Activated CD8-positive, alpha-beta memory T cell treated with anti-CD3 and anti-CD28 coated beads, Interleukin-2, amount 50 U/mL, for 48 hours (primary cell): ENCODE measurements around the gene CHMP6.

ENCODE experiments used
- DNase-seq: peaks from one replicate; pipeline ENCODE4 v3.0.0-alpha.2; 2020

CHMP6 gene

GRCh38 chr17:80991645-80992076 is at the start of gene CHMP6:
TSS of gene CHMP6 (plus strand) at chr17:80991841. CDS start at chr17:80991919, 78 bp downstream.
- DNase-seq, result peak; percentile 90

- DNase-seq, result no peak
These were observed 49.0 kb upstream of the CHMP6 start for GRCh38 chr17:80942423-80943345.

GRCh38 chr17:80943346-80944145 is 48.1 kb upstream of the CHMP6 start:
- no peak for DNase-seq

- no peak for DNase-seq
These were observed 47.3 kb upstream of the CHMP6 start for GRCh38 chr17:80944326-80944725.

DNA sequence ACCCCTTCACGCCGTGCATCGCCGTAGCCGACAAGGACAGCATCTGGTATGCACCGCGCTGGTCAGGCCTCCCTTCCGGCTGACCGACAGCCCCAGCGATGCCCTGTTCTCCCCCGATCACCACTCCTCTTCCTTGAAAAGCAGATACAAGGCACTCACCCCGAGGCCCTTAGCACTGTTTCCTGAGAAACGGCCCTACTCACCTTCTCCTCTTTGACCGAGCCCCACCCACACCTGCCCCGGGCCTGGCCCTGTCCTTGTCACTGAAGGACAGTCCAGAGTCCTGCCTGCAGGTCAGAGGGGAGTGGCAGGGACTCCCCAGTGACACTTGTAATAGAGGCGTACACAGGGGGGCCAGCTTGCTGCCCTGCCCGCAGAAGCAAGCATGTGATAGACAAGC is 45.9 kb upstream of the CHMP6 start:
- DNase-seq, result no peak

DNA sequence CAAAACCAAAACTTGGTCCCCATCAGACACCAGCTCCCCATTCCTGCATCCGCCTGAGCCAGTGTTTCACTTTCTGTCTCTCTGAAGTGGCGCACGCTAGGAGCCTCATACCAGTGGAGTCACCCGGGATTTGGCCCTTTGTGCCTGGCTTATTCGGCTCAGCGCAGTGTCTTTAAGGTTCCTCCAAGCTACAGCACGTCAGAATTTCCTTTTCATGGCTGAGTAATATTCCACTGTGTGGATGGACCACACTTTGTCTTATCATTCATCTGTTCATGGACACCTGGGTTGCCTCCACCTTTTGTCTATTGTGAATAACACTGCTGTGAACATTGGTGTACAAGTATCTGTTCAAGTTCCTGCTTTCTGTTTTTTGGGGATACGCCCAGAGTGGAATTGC is 45.2 kb upstream of the CHMP6 start:
- no peak for DNase-seq

- no peak for DNase-seq
These were observed 44.3 kb upstream of the CHMP6 start for GRCh38 chr17:80947200-80947940.

GRCh38 chr17:80948019-80948975 is 43.3 kb upstream of the CHMP6 start:
- no peak for DNase-seq

- no peak for DNase-seq
These were observed 42.6 kb upstream of the CHMP6 start for GRCh38 chr17:80948976-80949450.

DNA sequence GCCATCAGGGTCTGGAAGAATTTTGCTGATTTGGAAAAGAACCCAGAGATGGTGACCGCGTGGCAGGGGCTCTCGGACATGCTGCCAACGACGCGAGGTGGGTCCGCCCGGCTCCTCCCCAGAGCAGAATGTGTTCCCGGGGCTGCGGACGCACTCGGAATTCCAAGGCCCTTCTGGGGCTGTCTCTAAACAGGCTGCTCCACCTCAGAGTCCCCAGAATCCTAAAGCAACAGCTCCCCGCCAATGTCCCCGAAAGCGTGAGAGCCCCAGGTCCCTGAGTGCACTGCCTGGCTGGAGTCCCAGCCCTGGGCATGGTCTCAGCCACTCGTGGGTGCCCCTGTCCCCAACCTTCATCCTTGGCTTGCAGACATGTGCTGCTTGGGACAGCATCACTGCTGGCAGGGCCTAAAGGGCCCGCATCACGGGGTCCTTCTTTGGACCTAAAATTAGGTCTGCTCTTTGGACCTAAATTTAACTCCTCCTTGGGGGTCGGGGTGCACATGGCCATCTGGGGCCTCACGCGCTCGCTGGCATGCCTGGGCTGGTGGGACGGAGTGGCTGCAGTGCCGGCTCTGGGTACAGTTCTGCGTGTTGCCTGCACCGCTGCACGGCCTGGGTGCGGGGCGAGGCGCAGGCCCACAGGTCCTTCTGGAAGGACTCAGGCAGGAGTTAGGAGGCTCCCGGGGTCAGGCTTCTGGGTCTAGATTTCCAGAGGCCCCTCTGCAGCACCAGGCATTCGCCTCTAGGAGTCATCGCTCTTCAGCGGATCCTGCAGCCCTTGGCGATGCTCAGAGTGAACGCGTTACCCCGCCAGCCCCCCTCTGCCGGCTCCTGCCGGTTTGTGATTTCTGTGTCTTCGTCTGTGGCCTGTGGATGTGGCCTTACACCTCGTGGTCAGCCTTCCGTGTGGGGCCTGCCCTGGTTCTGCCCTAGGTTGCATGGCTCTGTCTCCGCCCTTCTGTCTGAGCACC is 41.9 kb upstream of the CHMP6 start:
- no peak for DNase-seq

DNA sequence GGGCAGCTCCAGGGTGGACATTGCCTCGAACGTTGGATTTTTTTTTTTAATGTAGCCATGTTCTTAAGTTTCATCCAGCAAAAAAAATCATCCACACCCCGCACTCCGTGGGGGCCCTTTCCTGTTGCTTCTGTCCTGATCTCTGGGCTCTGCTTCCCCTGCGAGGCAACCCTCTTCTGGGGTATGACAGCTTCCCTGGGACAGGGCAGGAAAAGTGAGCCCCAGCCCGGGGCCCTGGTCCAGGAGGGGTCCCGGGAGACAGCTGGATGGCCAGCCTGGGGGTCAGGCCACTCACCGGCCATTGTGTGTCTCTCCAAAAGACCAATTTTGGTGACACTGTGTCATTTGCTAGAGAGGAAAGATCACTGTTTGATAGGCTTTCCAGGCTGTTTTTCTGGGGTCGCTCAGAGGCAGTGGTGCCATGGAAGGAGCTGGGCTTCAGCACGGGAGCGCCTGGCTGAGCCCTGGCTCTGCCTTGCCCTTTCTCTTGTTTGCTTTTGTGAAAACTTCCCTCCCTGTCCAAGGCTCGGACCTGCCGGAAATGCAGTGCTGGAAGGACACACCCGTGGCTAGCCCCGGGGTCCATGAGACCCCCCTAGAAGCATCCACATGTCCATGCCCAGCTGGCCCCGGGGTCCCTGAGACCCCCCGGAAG is 41.0 kb upstream of the CHMP6 start:
- DNase-seq, result no peak

DNA sequence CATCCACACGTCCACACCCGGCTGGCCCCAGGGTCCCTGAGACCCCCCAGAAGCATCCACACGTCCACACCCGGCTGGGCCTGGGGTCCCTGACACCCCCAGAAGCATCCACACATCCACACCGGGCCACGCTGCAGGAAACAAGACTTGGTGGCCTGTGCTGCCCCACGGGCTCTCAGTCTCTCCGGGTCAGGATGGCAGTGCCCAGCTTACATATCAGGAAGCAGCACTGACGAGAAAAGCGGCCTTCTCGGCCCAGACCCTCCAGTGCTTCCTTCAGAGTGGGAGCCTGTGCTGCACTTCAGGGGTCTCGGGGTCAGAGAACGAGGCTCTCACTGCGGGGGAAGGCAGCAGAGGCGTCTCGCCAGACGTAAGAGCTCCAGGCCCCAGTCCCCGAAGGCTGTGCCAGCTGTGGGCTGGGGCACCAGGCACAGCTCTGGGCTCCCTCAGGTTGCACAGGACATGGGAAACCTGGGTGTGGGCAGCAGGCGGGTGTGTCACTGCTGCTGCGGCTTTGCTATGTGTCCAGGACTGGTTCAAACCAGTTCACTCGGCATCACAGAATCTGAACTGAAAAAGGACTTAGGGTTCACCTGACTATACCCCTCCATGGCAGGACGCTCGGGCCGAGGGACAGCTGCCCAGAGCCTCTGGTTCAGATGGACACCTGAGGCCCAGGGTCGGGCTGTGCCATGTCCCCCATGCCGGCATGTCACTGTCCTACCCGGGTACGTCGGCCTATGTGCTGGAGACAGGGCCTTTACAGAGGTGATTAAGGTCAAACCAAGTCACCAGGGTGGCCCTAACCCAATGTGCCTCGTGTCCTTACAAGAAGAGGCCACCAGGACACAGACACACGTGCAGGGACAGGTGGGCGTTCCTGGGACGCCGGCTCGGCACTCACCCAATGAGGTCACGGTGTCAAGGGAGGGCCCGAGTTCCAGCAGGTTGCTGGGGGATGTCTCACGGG is 40.2 kb upstream of the CHMP6 start:
- DNase-seq, result no peak

DNA sequence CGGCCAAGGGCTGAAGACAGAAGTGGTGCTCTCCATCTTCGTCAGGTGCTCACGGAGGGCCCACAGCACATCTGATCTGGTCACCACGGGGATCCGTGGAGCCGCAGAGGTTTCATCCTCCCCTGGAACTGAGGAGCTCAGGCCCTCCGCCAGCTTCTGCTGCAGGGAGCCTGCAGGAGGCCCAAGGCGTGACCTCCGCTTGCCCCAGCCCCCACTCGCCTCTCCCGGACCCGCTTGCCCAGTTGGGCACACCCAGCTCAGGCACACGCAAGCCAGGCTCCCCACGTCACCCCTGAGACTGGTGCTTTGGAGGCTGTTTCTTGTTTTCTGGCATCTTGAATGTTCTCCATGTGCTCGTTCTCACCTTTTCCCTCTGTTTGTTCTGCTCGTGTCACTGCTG is 39.4 kb upstream of the CHMP6 start:
- no peak for DNase-seq

GRCh38 chr17:80953471-80954315 is 37.9 kb upstream of the CHMP6 start:
- no peak for DNase-seq

DNA sequence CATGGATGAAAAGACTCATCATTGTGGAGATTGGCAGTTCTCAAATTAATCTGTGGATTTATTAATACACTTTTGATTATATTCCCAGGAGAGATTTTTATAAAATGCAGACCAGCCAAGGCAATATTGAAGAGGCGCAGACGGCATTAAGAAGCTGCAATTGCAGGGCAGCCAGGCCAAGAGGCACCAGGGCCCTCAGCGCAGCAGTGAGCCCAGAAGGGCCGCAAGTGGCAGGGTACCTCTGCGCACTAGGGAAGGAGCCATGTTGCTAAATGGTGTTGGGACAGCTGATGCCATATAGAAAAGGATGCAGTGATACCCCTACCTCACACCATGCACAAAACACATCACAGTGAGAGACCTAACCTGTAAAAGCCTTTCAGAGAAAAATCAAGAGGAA is 36.6 kb upstream of the CHMP6 start:
- no peak for DNase-seq

GRCh38 chr17:80955671-80956280 is 35.9 kb upstream of the CHMP6 start:
- no peak for DNase-seq
